GM19455 (cell line): Measurements from ENCODE around the gene MEF2C.
"Not testable (repeated sequence)": the region's sequence is repeated elsewhere in the genome, so short reads cannot be mapped to it uniquely, and the experiment has no call there.

Experiments
- ATAC-seq: cut with Tn5 transposase; IDR thresholded peaks from one replicate; pipeline ENCODE4 v1.9.1; 2021; ENCODE audit not compliant: unreplicated experiment

Gene MEF2C

GRCh38 chr5:88808153-88808552, 74.8 kb downstream of the MEF2C start:
- peak; percentile 68 for ATAC-seq

- no peak for ATAC-seq
These were observed 75.7 kb downstream of the MEF2C start for GRCh38 chr5:88807327-88807726.

GRCh38 chr5:88806338-88806737, 76.6 kb downstream of the MEF2C start:
- ATAC-seq: no peak

GRCh38 chr5:88805151-88805784, 77.7 kb downstream of the MEF2C start:
- ATAC-seq: no peak

GRCh38 chr5:88804444-88804843, 78.5 kb downstream of the MEF2C start:
- no peak for ATAC-seq

GRCh38 chr5:88803309-88803708, 79.7 kb downstream of the MEF2C start:
- ATAC-seq: no peak

- no peak for ATAC-seq
These were observed 82.9 kb downstream of the MEF2C start for GRCh38 chr5:88799938-88800535.

- ATAC-seq: not testable (repeated sequence)
These were observed 84.1 kb downstream of the MEF2C start for GRCh38 chr5:88798933-88799332.

GRCh38 chr5:88793797-88794196, 89.2 kb downstream of the MEF2C start:
- ATAC-seq: not testable (repeated sequence)

GRCh38 chr5:88792144-88792840, 90.7 kb downstream of the MEF2C start:
- ATAC-seq: no peak

- no peak for ATAC-seq
These were observed 95.1 kb downstream of the MEF2C start for GRCh38 chr5:88787856-88788255.

GRCh38 chr5:88786789-88787188, 96.2 kb downstream of the MEF2C start:
- no peak for ATAC-seq

GRCh38 chr5:88785746-88786565, 97.0 kb downstream of the MEF2C start:
- ATAC-seq: no peak

GRCh38 chr5:88782571-88782970, 100.4 kb downstream of the MEF2C start:
- ATAC-seq: no peak

GRCh38 chr5:88780736-88781135, 102.2 kb downstream of the MEF2C start:
- no peak for ATAC-seq

- no peak for ATAC-seq
These were observed 104.2 kb downstream of the MEF2C start for GRCh38 chr5:88778736-88779135.

GRCh38 chr5:88776692-88777091, 106.3 kb downstream of the MEF2C start:
- no peak for ATAC-seq

- no peak for ATAC-seq
These were observed 110.2 kb downstream of the MEF2C start for GRCh38 chr5:88772831-88773230.

GRCh38 chr5:88772047-88772446, 110.9 kb downstream of the MEF2C start:
- no peak for ATAC-seq

- ATAC-seq: no peak
These were observed 112.4 kb downstream of the MEF2C start for GRCh38 chr5:88770276-88771257.
